Activated CD4-positive, alpha-beta memory T cell treated with anti-CD3 and anti-CD28 coated beads for 36 hours (primary cell): ENCODE measurements around the gene SOAT1. TPM values are rescaled to one million over a fixed set of nuclear protein-coding genes. Genes with fewer than 3 reads are reported as not detected.
A peak's percentile ranks its signal among the peaks of the same experiment; 100 is the strongest.
"Not testable (repeated sequence)": the region's sequence is repeated elsewhere in the genome, so short reads cannot be mapped to it uniquely, and the experiment has no call there.

Experiments
- CTCF ChIA-PET: fragments of 350-600 bp; sonication (Branson Sonifier 250); formaldehyde crosslinking; loops from one replicate; lab custom pipeline; 2021; ENCODE audit warnings: antibody characterized with exemption, inconsistent platforms; lab: Charles Lee
- POLR2A ChIA-PET: fragments of 350-600 bp; sonication (Branson Sonifier 250); formaldehyde crosslinking; loops from one replicate; lab custom pipeline; 2021; ENCODE audit warnings: antibody characterized with exemption; lab: Charles Lee
- DNase-seq: peaks from one replicate; pipeline ENCODE4 v3.0.0-alpha.2; 2020
- H3K27ac Mint-ChIP-seq: one replicate; pipeline ENCODE4 v1.8.0; 2021; ENCODE audit warnings: mixed read lengths
- H3K27me3 Mint-ChIP-seq: one replicate; pipeline ENCODE4 v1.8.0; 2021; ENCODE audit warnings: mixed read lengths
- H3K36me3 Mint-ChIP-seq: one replicate; pipeline ENCODE4 v1.8.0; 2021; ENCODE audit warnings: mixed read lengths
- H3K4me1 Mint-ChIP-seq: one replicate; pipeline ENCODE4 v1.8.0; 2021; ENCODE audit warnings: low read depth, mixed read lengths
- H3K4me3 Mint-ChIP-seq: one replicate; pipeline ENCODE4 v1.8.0; 2021; ENCODE audit warnings: mild to moderate bottlenecking, mixed read lengths
- H3K9me3 Mint-ChIP-seq: one replicate; pipeline ENCODE4 v1.8.0; 2021; ENCODE audit warnings: mixed read lengths
- intact Hi-C: fragments of 100-400 bp; cut with micrococcal nuclease; formaldehyde crosslinking; loops from one replicate; pipeline ENCODE4 v1.15.1; 2023
- total RNA-seq, 2 experiments: library from RNA; stranded (reverse); gene quantifications; one replicate each; pipeline ENCODE4 v1.2.3, GENCODE V29; 2021

Gene SOAT1
- total RNA-seq, 2 experiments from 2014 or later: 37.8 to 42.9 TPM

- CTCF ChIA-PET: interaction anchor here (1.0 to 6.8 kb wide), 4 partner anchors 114 to 449 kb away, joined by 3 to 75 read pairs (median 6); partner anchors contain the start of gene TOR3A
- Mint-ChIP-seq H3K27me3 (no peaks in the 10 kb centered on the region), H3K36me3 (no peaks in the 10 kb centered on the region), H3K4me1 (peaks cover 12% of the 10 kb centered on the region), H3K4me3 (peak within 1 kb of the TSS; percentile 95), H3K9me3 (no peaks in the 10 kb centered on the region), H3K27ac (peak within 1 kb of the TSS; percentile 100)
- POLR2A ChIA-PET: interaction anchor here (0.7 to 1.6 kb wide), 6 partner anchors 18 to 339 kb away, joined by 3 to 4 read pairs (median 3); partner anchors contain the start of genes SOAT1 and TOR3A
- peak; percentile 93 for DNase-seq
- intact Hi-C loops: loop anchor here (1.0 to 5.0 kb wide), 8 partner anchors 48 to 638 kb away; partner anchors contain the start of genes FAM20B, RALGPS2 and SOAT1
These were observed 71.9 kb downstream of the SOAT1 start, which contains the start of gene AXDND1 for GRCh38 chr1:179365342-179366092. AXDND1 (plus strand) TSS chr1:179365971; CDS start chr1:179366510, 539 bp downstream.

- H3K27me3 Mint-ChIP-seq: no peaks in the 10 kb centered on the region
- CTCF ChIA-PET: interaction anchor here (1.0 to 6.8 kb wide), 3 partner anchors 114 to 448 kb away, joined by 5 to 75 read pairs (median 6); partner anchors contain the start of gene TOR3A
- POLR2A ChIA-PET: interaction anchor here (0.8 to 1.6 kb wide), 5 partner anchors 18 to 340 kb away, joined by 3 to 4 read pairs (median 3); partner anchors contain the start of genes SOAT1 and TOR3A
- H3K36me3 Mint-ChIP-seq: no peaks in the 10 kb centered on the region
- H3K27ac Mint-ChIP-seq: peak overlapping the region; percentile 100
- no peaks in the 10 kb centered on the region for H3K9me3 Mint-ChIP-seq
- intact Hi-C loops: loop anchor here (1.0 to 5.0 kb wide), 4 partner anchors 49 to 639 kb away; partner anchors contain the start of genes FAM20B, RALGPS2 and SOAT1
- DNase-seq: peak; percentile 10
- peak overlapping the region; percentile 95 for H3K4me3 Mint-ChIP-seq
- H3K4me1 Mint-ChIP-seq: peaks cover 12% of the 10 kb centered on the region
These were observed 72.7 kb downstream of the SOAT1 start for GRCh38 chr1:179366093-179366800.

GRCh38 chr1:179369751-179370341 lies 76.2 kb downstream of the SOAT1 start:
- no peak overlapping the region for H3K27ac Mint-ChIP-seq
- POLR2A ChIA-PET: no interaction called here

GRCh38 chr1:179372160-179372559 lies 78.6 kb downstream of the SOAT1 start:
- Mint-ChIP-seq H3K9me3 (no peaks in the 10 kb centered on the region), H3K27me3 (no peaks in the 10 kb centered on the region), H3K27ac (no peak overlapping the region), H3K36me3 (no peaks in the 10 kb centered on the region), H3K4me3 (no peak overlapping the region), H3K4me1 (peaks cover 9% of the 10 kb centered on the region)
- ChIA-PET POLR2A (no interaction called here), CTCF (interaction anchor here (1.1 to 5.8 kb wide), 2 partner anchors 96 to 251 kb away, joined by 3 to 61 read pairs; no protein-coding TSS in a partner anchor)
- no peak for DNase-seq
- intact Hi-C loops: no loop called here

More at GRCh38 chr1:179369751-179370341, 76.2 kb downstream of the SOAT1 start:
- Mint-ChIP-seq H3K4me3 (no peak overlapping the region), H3K36me3 (no peaks in the 10 kb centered on the region), H3K4me1 (peaks cover 12% of the 10 kb centered on the region), H3K9me3 (no peaks in the 10 kb centered on the region), H3K27me3 (no peaks in the 10 kb centered on the region)
- CTCF ChIA-PET: interaction anchor here (0.6 to 6.8 kb wide), 15 partner anchors 76 to 838 kb away, joined by 3 to 75 read pairs (median 4); partner anchors contain the start of genes SOAT1 and TOR3A
- intact Hi-C loops: loop anchor here (1.0 to 5.0 kb wide), 7 partner anchors 53 to 643 kb away; partner anchors contain the start of genes FAM20B and RALGPS2
- DNase-seq: peak; percentile 24

- Mint-ChIP-seq H3K36me3 (no peaks in the 10 kb centered on the region), H3K9me3 (no peaks in the 10 kb centered on the region), H3K4me1 (no peaks in the 10 kb centered on the region), H3K27ac (no peak overlapping the region), H3K27me3 (no peaks in the 10 kb centered on the region), H3K4me3 (no peak overlapping the region)
- ChIA-PET CTCF (no interaction called here), POLR2A (no interaction called here)
- no peak for DNase-seq
- intact Hi-C loops: no loop called here
These were observed 82.6 kb downstream of the SOAT1 start for GRCh38 chr1:179376223-179376622.

- POLR2A ChIA-PET: no interaction called here
- no peaks in the 10 kb centered on the region for H3K9me3 Mint-ChIP-seq
- H3K27me3 Mint-ChIP-seq: no peaks in the 10 kb centered on the region
- H3K4me1 Mint-ChIP-seq: no peaks in the 10 kb centered on the region
- no peak overlapping the region for H3K4me3 Mint-ChIP-seq
- no peak for DNase-seq
- no peaks in the 10 kb centered on the region for H3K36me3 Mint-ChIP-seq
- H3K27ac Mint-ChIP-seq: no peak overlapping the region
- intact Hi-C loops: no loop called here
- CTCF ChIA-PET: no interaction called here
These were observed 86.7 kb downstream of the SOAT1 start for GRCh38 chr1:179380299-179380698.

- Mint-ChIP-seq H3K4me1 (no peaks in the 10 kb centered on the region), H3K4me3 (no peak overlapping the region), H3K36me3 (no peaks in the 10 kb centered on the region), H3K27ac (no peak overlapping the region), H3K27me3 (no peaks in the 10 kb centered on the region), H3K9me3 (no peaks in the 10 kb centered on the region)
- POLR2A ChIA-PET: no interaction called here
- intact Hi-C loops: no loop called here
- DNase-seq: no peak
- CTCF ChIA-PET: no interaction called here
These were observed 90.4 kb downstream of the SOAT1 start for GRCh38 chr1:179384027-179384426.

- no peak for DNase-seq
- H3K4me3 Mint-ChIP-seq: no peak overlapping the region
- ChIA-PET CTCF (no interaction called here), POLR2A (no interaction called here)
- no peaks in the 10 kb centered on the region for H3K36me3 Mint-ChIP-seq
- no peaks in the 10 kb centered on the region for H3K4me1 Mint-ChIP-seq
- H3K27me3 Mint-ChIP-seq: no peaks in the 10 kb centered on the region
- intact Hi-C loops: no loop called here
- no peaks in the 10 kb centered on the region for H3K9me3 Mint-ChIP-seq
- no peak overlapping the region for H3K27ac Mint-ChIP-seq
These were observed 91.9 kb downstream of the SOAT1 start for GRCh38 chr1:179385510-179385909.

GRCh38 chr1:179393721-179394120 lies 100.1 kb downstream of the SOAT1 start:
- CTCF ChIA-PET: no interaction called here
- peaks cover 14% of the 10 kb centered on the region for H3K36me3 Mint-ChIP-seq
- peaks cover 18% of the 10 kb centered on the region for H3K9me3 Mint-ChIP-seq
- no peaks in the 10 kb centered on the region for H3K4me1 Mint-ChIP-seq
- H3K27ac Mint-ChIP-seq: no peak overlapping the region
- no peak overlapping the region for H3K4me3 Mint-ChIP-seq
- no peak for DNase-seq
- peaks cover 11% of the 10 kb centered on the region for H3K27me3 Mint-ChIP-seq
- POLR2A ChIA-PET: no interaction called here
- intact Hi-C loops: no loop called here

- DNase-seq, H3K27ac Mint-ChIP-seq, H3K9me3 Mint-ChIP-seq, intact Hi-C loops, CTCF ChIA-PET, H3K36me3 Mint-ChIP-seq, H3K4me3 Mint-ChIP-seq, POLR2A ChIA-PET, H3K4me1 Mint-ChIP-seq, H3K27me3 Mint-ChIP-seq: not testable (repeated sequence)
These were observed 105.8 kb downstream of the SOAT1 start for GRCh38 chr1:179399399-179399798.
